Measurements from ENCODE around the gene CACNA1C. TPM values are rescaled to one million over a fixed set of nuclear protein-coding genes. Genes with fewer than 3 reads are reported as not detected.
A peak's percentile ranks its signal among the peaks of the same experiment; 100 is the strongest.
"Not testable (repeated sequence)": the region's sequence is repeated elsewhere in the genome, so short reads cannot be mapped to it uniquely, and the experiment has no call there.

CACNA1C gene
- total RNA-seq, 2 donors from 2014 or later, result 99.2 to 127 TPM

- DNase-seq, result no peak
- intact Hi-C loops (cut with DNase I), result no loop called here
- no peak for ATAC-seq
Observed at GRCh38 chr12:2479851-2480535, 427.2 kb downstream of the CACNA1C start.

GRCh38 chr12:2481346-2481745 lies 428.6 kb downstream of the CACNA1C start:
- intact Hi-C loops (cut with DNase I), result no loop called here
- DNase-seq (no peak), ATAC-seq (no peak)

GRCh38 chr12:2481951-2482350 lies 429.2 kb downstream of the CACNA1C start:
- ATAC-seq, result peak; percentile 57 to 75

GRCh38 chr12:2482938-2483660 lies 430.3 kb downstream of the CACNA1C start:
- intact Hi-C loops (cut with DNase I), result no loop called here
- ATAC-seq, result no peak
- DNase-seq, result no peak

More at GRCh38 chr12:2481951-2482350, 429.2 kb downstream of the CACNA1C start:
- intact Hi-C loops (cut with DNase I), result no loop called here
- DNase-seq, result no peak

- ATAC-seq (no peak), DNase-seq (no peak)
- intact Hi-C loops (cut with DNase I), result no loop called here
Observed at GRCh38 chr12:2483713-2484112, 430.9 kb downstream of the CACNA1C start.

- DNase-seq, result no peak
Observed at GRCh38 chr12:2484141-2484776, 431.5 kb downstream of the CACNA1C start.

GRCh38 chr12:2485681-2486080 lies 432.9 kb downstream of the CACNA1C start:
- intact Hi-C loops (cut with DNase I), result no loop called here
- no peak for ATAC-seq
- no peak for DNase-seq

More at GRCh38 chr12:2484141-2484776, 431.5 kb downstream of the CACNA1C start:
- intact Hi-C loops (cut with DNase I), result no loop called here
- no peak for ATAC-seq

- DNase-seq (no peak), ATAC-seq (no peak)
- intact Hi-C loops (cut with DNase I), result no loop called here
Observed at GRCh38 chr12:2486796-2487195, 434.0 kb downstream of the CACNA1C start.

GRCh38 chr12:2487278-2487677 lies 434.5 kb downstream of the CACNA1C start:
- ATAC-seq, result no peak
- intact Hi-C loops (cut with DNase I), result no loop called here
- DNase-seq, result no peak

- no peak for DNase-seq
- intact Hi-C loops (cut with DNase I), result no loop called here
- no peak for ATAC-seq
Observed at GRCh38 chr12:2488131-2488530, 435.3 kb downstream of the CACNA1C start.

GRCh38 chr12:2488596-2488995 lies 435.8 kb downstream of the CACNA1C start:
- DNase-seq (no peak), ATAC-seq (peak in 1 of 2 donors; percentile 17)
- intact Hi-C loops (cut with DNase I), result no loop called here

GRCh38 chr12:2489275-2489674 lies 436.5 kb downstream of the CACNA1C start:
- intact Hi-C loops (cut with DNase I), result no loop called here
- ATAC-seq (no peak), DNase-seq (no peak)

- no peak for DNase-seq
- no peak for ATAC-seq
- intact Hi-C loops (cut with DNase I), result no loop called here
Observed at GRCh38 chr12:2490831-2491230, 438.0 kb downstream of the CACNA1C start.

- ATAC-seq; DNase-seq; intact Hi-C loops (cut with DNase I): not testable (repeated sequence)
Observed at GRCh38 chr12:2491349-2491748, 438.6 kb downstream of the CACNA1C start.

GRCh38 chr12:2492236-2492635 lies 439.4 kb downstream of the CACNA1C start:
- no peak for DNase-seq
- peak in 1 of 2 donors; percentile 9 for ATAC-seq
- intact Hi-C loops (cut with DNase I), result no loop called here

- ATAC-seq, result no peak
- no peak for DNase-seq
- intact Hi-C loops (cut with DNase I), result no loop called here
Observed at GRCh38 chr12:2493086-2493485, 440.3 kb downstream of the CACNA1C start.

GRCh38 chr12:2494486-2495192 lies 441.9 kb downstream of the CACNA1C start:
- no peak for DNase-seq
- intact Hi-C loops (cut with DNase I), result no loop called here

GRCh38 chr12:2495417-2496112 lies 442.8 kb downstream of the CACNA1C start:
- intact Hi-C loops (cut with DNase I), result no loop called here
- DNase-seq, result no peak
- peak; percentile 46 to 49 for ATAC-seq

More at GRCh38 chr12:2494486-2495192, 441.9 kb downstream of the CACNA1C start:
- ATAC-seq, result peak; percentile 73 to 86

- ATAC-seq, result no peak
- DNase-seq, result no peak
- intact Hi-C loops (cut with DNase I), result no loop called here
Observed at GRCh38 chr12:2498964-2499500, 446.2 kb downstream of the CACNA1C start.

All from left cardiac atrium (tissue), 4 donors.